ENCODE data around the gene ABHD17A.
A peak's percentile ranks its signal among the peaks of the same experiment; 100 is the strongest.

ABHD17A gene

DNA sequence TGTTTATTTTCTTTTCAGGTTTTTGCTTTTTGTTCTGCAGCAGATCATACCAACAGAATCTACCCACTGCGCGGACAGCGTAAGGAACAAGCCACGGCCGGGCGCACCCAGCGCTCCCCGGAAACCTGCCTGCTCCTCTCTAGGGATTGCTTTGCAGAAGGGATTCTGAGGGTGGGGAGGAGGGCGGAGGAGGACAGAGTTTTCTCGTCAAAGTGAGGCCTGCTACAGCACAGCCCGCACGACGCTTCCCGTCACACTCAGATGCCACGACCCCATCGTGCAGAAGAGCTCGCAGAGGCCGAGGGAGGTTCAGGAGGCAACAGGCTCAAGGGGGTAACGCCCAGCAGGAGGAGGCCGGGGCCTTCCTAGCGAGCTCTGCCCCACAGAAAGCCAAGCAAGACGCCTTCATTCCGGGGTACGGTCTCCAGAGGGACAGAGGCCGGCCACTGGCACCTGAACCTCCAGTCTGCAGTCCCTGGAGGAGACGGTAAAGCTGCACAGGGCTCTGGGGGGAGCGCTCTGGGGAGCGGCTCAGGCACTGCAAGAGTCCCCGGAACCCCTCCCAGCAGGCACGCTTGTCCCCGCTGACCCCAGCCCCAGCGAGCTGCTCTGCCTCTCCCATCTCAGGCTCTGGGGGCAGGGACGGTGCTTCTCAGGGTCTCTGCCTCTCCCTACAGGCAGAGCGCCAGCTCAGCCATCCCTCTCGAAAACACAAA is 43.9 kb downstream of the ABHD17A start:
- Histone ChIP-seq H4K8ac (ENCODE audit: low read depth, low read length) (no peak overlapping the region), H3K4me2 (ENCODE audit: insufficient read depth, low read length, poor library complexity, severe bottlenecking) (no peak overlapping the region), H3K4me1 (ENCODE audit: control insufficient read depth in 2 of 2, insufficient read depth in 1 of 2, low read depth in 1 of 2, low read length in 2 of 2) (peaks cover 2 to 19% of the 10 kb centered on the region in 2 donors), H2BK12ac (ENCODE audit: low read length) (no peak overlapping the region), H3K23ac (ENCODE audit: low read depth, low read length, poor library complexity) (peak overlapping the region; percentile 55), H3K4ac (ENCODE audit: low read length) (no peak overlapping the region), H4K91ac (ENCODE audit: low read depth, low read length, poor library complexity) (no peak overlapping the region), H2BK120ac (ENCODE audit: low read depth, low read length) (no peak overlapping the region), H2AFZ (ENCODE audit: low read length) (no peak overlapping the region), H3K4me3 (ENCODE audit: low read length in 2 of 2) (no peak overlapping the region), H3K9me3 (replicated peaks in 1 of 2; ENCODE audit: control insufficient read depth in 2 of 2, insufficient read depth in 1 of 2, low read depth in 1 of 2, low read length in 2 of 2) (no peaks in the 10 kb centered on the region), H2BK15ac (ENCODE audit: low read length) (no peak overlapping the region), H3K9ac (ENCODE audit: low read depth, low read length, poor library complexity) (peak overlapping the region; percentile 38), H3K27ac (replicated peaks; ENCODE audit: low read length) (no peak overlapping the region), H3K27me3 (ENCODE audit: control insufficient read depth in 3 of 3, insufficient read depth in 3 of 3, low read depth in 1 of 3, low read length in 3 of 3) (no peaks in the 10 kb centered on the region), H2AK5ac (ENCODE audit: low read depth, low read length) (no peak overlapping the region), H3K14ac (ENCODE audit: low read length) (no peak overlapping the region), H3K36me3 (replicated peaks in 1 of 2; ENCODE audit: control insufficient read depth in 2 of 2, insufficient read depth in 2 of 2, low read length in 2 of 2) (peaks cover 5 to 32% of the 10 kb centered on the region in 2 donors), H3K79me1 (ENCODE audit: low read depth, low read length) (peaks cover 42% of the 10 kb centered on the region), H3K18ac (ENCODE audit: low read length) (no peak overlapping the region), H2BK5ac (ENCODE audit: low read length) (no peak overlapping the region)
- no peak for DNase-seq (ENCODE audit: low spot score)
- no CpG with 5 or more reads among the region's 35 CpGs for WGBS, 2 donors (ENCODE audit: extremely low coverage in 2 of 2, insufficient read length in 2 of 2, insufficient replicate concordance in 1 of 2)

DNA sequence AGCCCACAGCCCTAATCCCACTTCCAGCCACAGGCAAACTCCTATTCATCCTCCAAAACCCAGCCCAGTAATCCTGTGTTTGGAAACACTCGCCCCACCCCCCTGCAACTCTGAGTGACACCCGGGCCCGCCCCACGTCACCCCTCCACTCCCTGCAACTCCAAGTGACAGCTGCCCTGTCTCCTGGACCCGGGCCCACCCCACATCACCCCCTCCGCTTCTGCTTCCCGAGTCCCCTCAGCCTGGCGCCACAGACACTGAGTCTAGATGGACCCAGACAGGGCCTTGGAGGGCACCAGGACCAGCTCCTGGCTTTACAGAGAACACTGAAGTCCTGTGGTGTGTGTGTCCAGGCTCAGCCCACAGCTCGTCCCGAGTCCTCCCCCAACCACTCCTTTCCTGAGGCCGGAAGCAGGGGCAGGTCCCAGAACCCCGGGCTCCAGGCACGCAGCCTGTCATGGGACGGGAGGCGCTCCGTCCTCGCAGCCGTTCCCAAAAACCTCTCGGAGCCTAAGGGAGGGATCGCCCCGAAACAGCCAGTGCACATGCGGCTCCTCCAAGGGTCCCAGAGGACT is 44.7 kb downstream of the ABHD17A start:
- Histone ChIP-seq H3K27me3 (ENCODE audit: control insufficient read depth in 3 of 3, insufficient read depth in 3 of 3, low read depth in 1 of 3, low read length in 3 of 3) (no peaks in the 10 kb centered on the region), H3K27ac (replicated peaks; ENCODE audit: low read length) (no peak overlapping the region), H3K79me1 (ENCODE audit: low read depth, low read length) (peaks cover 38% of the 10 kb centered on the region), H3K4me2 (ENCODE audit: insufficient read depth, low read length, poor library complexity, severe bottlenecking) (no peak overlapping the region), H3K23ac (ENCODE audit: low read depth, low read length, poor library complexity) (no peak overlapping the region), H2AFZ (ENCODE audit: low read length) (no peak overlapping the region), H3K4me3 (ENCODE audit: low read length in 2 of 2) (no peak overlapping the region), H2BK5ac (ENCODE audit: low read length) (no peak overlapping the region), H2BK12ac (ENCODE audit: low read length) (no peak overlapping the region), H2BK120ac (ENCODE audit: low read depth, low read length) (no peak overlapping the region), H3K14ac (ENCODE audit: low read length) (no peak overlapping the region), H4K8ac (ENCODE audit: low read depth, low read length) (no peak overlapping the region), H3K18ac (ENCODE audit: low read length) (no peak overlapping the region), H3K4me1 (ENCODE audit: control insufficient read depth in 2 of 2, insufficient read depth in 1 of 2, low read depth in 1 of 2, low read length in 2 of 2) (peaks cover 2 to 15% of the 10 kb centered on the region in 2 donors), H4K91ac (ENCODE audit: low read depth, low read length, poor library complexity) (no peak overlapping the region), H3K36me3 (replicated peaks in 1 of 2; ENCODE audit: control insufficient read depth in 2 of 2, insufficient read depth in 2 of 2, low read length in 2 of 2) (peaks cover 5 to 27% of the 10 kb centered on the region in 2 donors), H3K9ac (ENCODE audit: low read depth, low read length, poor library complexity) (peak overlapping the region; percentile 44), H2BK15ac (ENCODE audit: low read length) (no peak overlapping the region), H3K4ac (ENCODE audit: low read length) (no peak overlapping the region), H2AK5ac (ENCODE audit: low read depth, low read length) (no peak overlapping the region), H3K9me3 (replicated peaks in 1 of 2; ENCODE audit: control insufficient read depth in 2 of 2, insufficient read depth in 1 of 2, low read depth in 1 of 2, low read length in 2 of 2) (no peaks in the 10 kb centered on the region)
- DNase-seq (ENCODE audit: low spot score) = no peak
- no CpG with 5 or more reads among the region's 22 CpGs for WGBS, 2 donors (ENCODE audit: extremely low coverage in 2 of 2, insufficient read length in 2 of 2, insufficient replicate concordance in 1 of 2)

- Histone ChIP-seq H2BK120ac (ENCODE audit: low read depth, low read length) (no peak overlapping the region), H3K79me1 (ENCODE audit: low read depth, low read length) (peaks cover 31% of the 10 kb centered on the region), H3K27ac (replicated peaks; ENCODE audit: low read length) (no peak overlapping the region), H2AFZ (ENCODE audit: low read length) (no peak overlapping the region), H3K4me2 (ENCODE audit: insufficient read depth, low read length, poor library complexity, severe bottlenecking) (no peak overlapping the region), H3K9me3 (replicated peaks in 1 of 2; ENCODE audit: control insufficient read depth in 2 of 2, insufficient read depth in 1 of 2, low read depth in 1 of 2, low read length in 2 of 2) (no peaks in the 10 kb centered on the region), H3K27me3 (ENCODE audit: control insufficient read depth in 3 of 3, insufficient read depth in 3 of 3, low read depth in 1 of 3, low read length in 3 of 3) (no peaks in the 10 kb centered on the region), H4K8ac (ENCODE audit: low read depth, low read length) (no peak overlapping the region), H3K9ac (ENCODE audit: low read depth, low read length, poor library complexity) (no peak overlapping the region), H2BK5ac (ENCODE audit: low read length) (no peak overlapping the region), H3K23ac (ENCODE audit: low read depth, low read length, poor library complexity) (peak overlapping the region; percentile 57), H3K14ac (ENCODE audit: low read length) (no peak overlapping the region), H2BK15ac (ENCODE audit: low read length) (no peak overlapping the region), H3K4ac (ENCODE audit: low read length) (no peak overlapping the region), H3K4me3 (ENCODE audit: low read length in 2 of 2) (peak overlapping the region in 1 of 2 donors; percentile 9), H3K4me1 (ENCODE audit: control insufficient read depth in 2 of 2, insufficient read depth in 1 of 2, low read depth in 1 of 2, low read length in 2 of 2) (peaks cover 2 to 15% of the 10 kb centered on the region in 2 donors), H2BK12ac (ENCODE audit: low read length) (no peak overlapping the region), H4K91ac (ENCODE audit: low read depth, low read length, poor library complexity) (no peak overlapping the region), H3K36me3 (replicated peaks in 1 of 2; ENCODE audit: control insufficient read depth in 2 of 2, insufficient read depth in 2 of 2, low read length in 2 of 2) (peaks cover under 1 to 19% of the 10 kb centered on the region in 2 donors), H3K18ac (ENCODE audit: low read length) (no peak overlapping the region), H2AK5ac (ENCODE audit: low read depth, low read length) (peak overlapping the region; percentile 49)
- WGBS, 2 donors (ENCODE audit: extremely low coverage in 2 of 2, insufficient read length in 2 of 2, insufficient replicate concordance in 1 of 2) = no CpG with 5 or more reads among the region's 25 CpGs
- no peak for DNase-seq (ENCODE audit: low spot score)
These were observed 45.4 kb downstream of the ABHD17A start for GRCh38 chr19:1839658-1840540.
